Adipocyte (in vitro differentiated cells): ENCODE data around the gene CHD5.

Source experiments
- DNase-seq: peaks from one replicate; pipeline ENCODE4 v3.0.0-alpha.2; 2015; ENCODE audit warnings: low read depth
- H3K27me3 ChIP-seq: replicated peaks from 2 replicates; pipeline ENCODE4 v1.7.0; 2013; ENCODE audit warnings: mild to moderate bottlenecking, low read length, moderate library complexity; ENCODE audit not compliant: control insufficient read depth, insufficient read depth
- H3K36me3 ChIP-seq: 2 replicates; pipeline ENCODE4 v1.7.0; 2013; ENCODE audit warnings: low read length, mild to moderate bottlenecking, moderate library complexity; ENCODE audit not compliant: control insufficient read depth, insufficient read depth, severe bottlenecking
- H3K4me1 ChIP-seq: 2 replicates; pipeline ENCODE4 v1.7.0; 2013; ENCODE audit warnings: mild to moderate bottlenecking, low read length, moderate library complexity; ENCODE audit not compliant: control insufficient read depth, insufficient read depth
- H3K4me3 ChIP-seq: 2 replicates; pipeline ENCODE4 v1.7.0; 2013; ENCODE audit warnings: mild to moderate bottlenecking, low read length, moderate library complexity
- H3K9ac ChIP-seq: 2 replicates; pipeline ENCODE4 v1.7.0; 2013; ENCODE audit warnings: mild to moderate bottlenecking, low read length, moderate library complexity
- H3K9me3 ChIP-seq: 2 replicates; pipeline ENCODE4 v1.7.0; 2013; ENCODE audit warnings: mild to moderate bottlenecking, low read length, moderate library complexity; ENCODE audit not compliant: control insufficient read depth

The CHD5 gene

GRCh38 chr1:6170116-6170741, 9.9 kb downstream of the CHD5 start:
- Histone ChIP-seq H3K27me3 (peaks cover 61% of the 10 kb centered on the region), H3K9me3 (no peaks in the 10 kb centered on the region), H3K4me1 (no peaks in the 10 kb centered on the region), H3K36me3 (no peaks in the 10 kb centered on the region), H3K9ac (no peak overlapping the region), H3K4me3 (no peak overlapping the region)
- no peak for DNase-seq

DNA sequence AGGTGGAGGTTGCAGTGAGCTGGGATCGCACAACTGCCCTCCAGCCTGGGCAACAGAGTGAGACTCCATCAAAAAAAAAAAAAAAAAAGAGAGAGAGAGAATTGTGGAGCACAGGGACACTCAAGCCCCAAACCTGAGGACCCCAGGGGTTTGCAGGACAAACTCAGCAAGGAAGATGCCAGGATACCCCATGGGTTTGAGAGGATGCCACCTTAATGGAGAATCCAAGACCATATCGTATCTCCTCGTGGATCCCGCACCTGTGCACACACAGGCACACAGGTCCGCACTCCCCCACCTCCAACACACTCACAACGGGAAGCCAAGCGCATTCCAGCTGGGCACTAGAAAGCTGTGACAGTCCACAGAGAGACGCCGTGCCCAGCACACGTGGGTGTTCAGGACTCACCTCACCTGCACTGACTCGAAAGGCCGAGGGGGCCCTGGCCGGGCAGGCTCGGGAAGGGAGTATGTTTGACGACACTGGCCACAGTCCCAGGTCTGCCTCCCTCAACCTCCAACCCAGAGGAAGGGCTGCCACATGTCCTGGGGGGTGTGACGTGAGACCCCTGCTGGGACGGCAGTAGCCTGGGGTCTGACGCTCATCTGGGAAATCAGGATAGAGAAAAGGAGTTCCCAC, 11.1 kb downstream of the CHD5 start:
- no peak for DNase-seq
- no peak overlapping the region for H3K4me3 ChIP-seq
- no peak overlapping the region for H3K9ac ChIP-seq
- H3K36me3 ChIP-seq: no peaks in the 10 kb centered on the region
- H3K27me3 ChIP-seq: peaks cover 57% of the 10 kb centered on the region
- H3K4me1 ChIP-seq: no peaks in the 10 kb centered on the region
- H3K9me3 ChIP-seq: no peaks in the 10 kb centered on the region

- H3K4me1 ChIP-seq: no peaks in the 10 kb centered on the region
- H3K9ac ChIP-seq: no peak overlapping the region
- H3K4me3 ChIP-seq: no peak overlapping the region
- no peak for DNase-seq
- H3K27me3 ChIP-seq: peaks cover 61% of the 10 kb centered on the region
- no peaks in the 10 kb centered on the region for H3K36me3 ChIP-seq
- H3K9me3 ChIP-seq: no peaks in the 10 kb centered on the region
Observed at GRCh38 chr1:6167391-6168303, 12.5 kb downstream of the CHD5 start.

- H3K9ac ChIP-seq: no peak overlapping the region
- H3K27me3 ChIP-seq: peaks cover 64% of the 10 kb centered on the region
Observed at GRCh38 chr1:6166655-6167390, 13.3 kb downstream of the CHD5 start.

DNA sequence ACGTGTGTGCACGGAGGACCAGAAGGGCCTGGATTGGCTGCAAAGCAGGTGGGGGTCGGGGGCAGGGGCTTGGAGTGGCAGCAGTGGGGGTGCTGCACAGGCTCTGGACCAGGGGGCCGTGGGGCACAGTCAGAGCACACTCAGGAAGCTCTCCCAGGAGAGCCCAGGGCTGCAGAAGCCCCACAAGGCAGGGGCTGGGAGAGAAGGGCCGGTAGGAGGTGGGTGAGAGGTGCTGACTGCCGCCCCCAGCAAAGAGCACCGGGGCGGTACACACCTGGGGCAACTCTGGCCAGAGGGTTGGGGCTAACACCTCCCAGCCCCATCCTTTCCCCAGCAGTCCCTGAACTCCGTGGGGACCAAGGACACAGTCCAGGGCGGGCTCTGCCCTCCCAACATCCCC, 13.9 kb downstream of the CHD5 start:
- H3K36me3 ChIP-seq: no peaks in the 10 kb centered on the region
- H3K9me3 ChIP-seq: no peaks in the 10 kb centered on the region
- H3K4me3 ChIP-seq: no peak overlapping the region
- H3K27me3 ChIP-seq: peaks cover 63% of the 10 kb centered on the region
- no peak for DNase-seq
- no peak overlapping the region for H3K9ac ChIP-seq
- H3K4me1 ChIP-seq: no peaks in the 10 kb centered on the region

More at GRCh38 chr1:6166655-6167390, 13.3 kb downstream of the CHD5 start:
- Histone ChIP-seq H3K4me1 (no peaks in the 10 kb centered on the region), H3K4me3 (no peak overlapping the region), H3K9me3 (no peaks in the 10 kb centered on the region), H3K36me3 (no peaks in the 10 kb centered on the region)
- no peak for DNase-seq

DNA sequence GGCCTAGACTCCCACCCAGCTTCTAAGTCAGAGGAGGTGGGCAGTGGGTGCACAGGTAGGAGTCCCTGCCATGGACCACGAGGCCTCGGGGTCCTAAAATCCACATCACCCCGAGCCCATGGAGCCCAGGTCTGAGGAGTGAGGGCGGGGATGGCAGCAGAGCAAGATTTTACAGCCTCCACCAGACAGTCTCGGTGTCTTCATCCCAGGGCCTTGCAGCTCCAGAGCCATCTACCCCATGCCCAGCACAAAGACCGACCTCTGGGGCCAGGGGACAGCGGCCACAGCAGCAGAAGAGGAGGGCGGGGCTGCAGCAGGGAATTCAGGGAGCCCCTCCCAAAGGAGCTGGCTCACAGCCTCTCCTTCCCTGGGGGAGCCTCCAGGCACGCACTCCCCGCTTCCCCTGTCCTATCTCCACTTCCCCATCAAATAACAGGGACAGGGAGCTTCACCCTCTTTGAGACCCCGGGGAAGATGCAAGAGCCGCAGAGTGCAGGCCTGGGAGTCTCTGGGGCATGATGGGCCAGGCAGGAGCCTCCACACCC, 14.6 kb downstream of the CHD5 start:
- H3K4me3 ChIP-seq: no peak overlapping the region
- no peak overlapping the region for H3K9ac ChIP-seq
- DNase-seq: no peak
- H3K9me3 ChIP-seq: no peaks in the 10 kb centered on the region
- H3K27me3 ChIP-seq: peaks cover 65% of the 10 kb centered on the region
- H3K4me1 ChIP-seq: no peaks in the 10 kb centered on the region
- no peaks in the 10 kb centered on the region for H3K36me3 ChIP-seq

- peaks cover 64% of the 10 kb centered on the region for H3K27me3 ChIP-seq
- no peaks in the 10 kb centered on the region for H3K36me3 ChIP-seq
- no peak overlapping the region for H3K4me3 ChIP-seq
- H3K9ac ChIP-seq: no peak overlapping the region
- DNase-seq: no peak
- H3K4me1 ChIP-seq: no peaks in the 10 kb centered on the region
- H3K9me3 ChIP-seq: no peaks in the 10 kb centered on the region
Observed at GRCh38 chr1:6165027-6165426, 15.1 kb downstream of the CHD5 start.

DNA sequence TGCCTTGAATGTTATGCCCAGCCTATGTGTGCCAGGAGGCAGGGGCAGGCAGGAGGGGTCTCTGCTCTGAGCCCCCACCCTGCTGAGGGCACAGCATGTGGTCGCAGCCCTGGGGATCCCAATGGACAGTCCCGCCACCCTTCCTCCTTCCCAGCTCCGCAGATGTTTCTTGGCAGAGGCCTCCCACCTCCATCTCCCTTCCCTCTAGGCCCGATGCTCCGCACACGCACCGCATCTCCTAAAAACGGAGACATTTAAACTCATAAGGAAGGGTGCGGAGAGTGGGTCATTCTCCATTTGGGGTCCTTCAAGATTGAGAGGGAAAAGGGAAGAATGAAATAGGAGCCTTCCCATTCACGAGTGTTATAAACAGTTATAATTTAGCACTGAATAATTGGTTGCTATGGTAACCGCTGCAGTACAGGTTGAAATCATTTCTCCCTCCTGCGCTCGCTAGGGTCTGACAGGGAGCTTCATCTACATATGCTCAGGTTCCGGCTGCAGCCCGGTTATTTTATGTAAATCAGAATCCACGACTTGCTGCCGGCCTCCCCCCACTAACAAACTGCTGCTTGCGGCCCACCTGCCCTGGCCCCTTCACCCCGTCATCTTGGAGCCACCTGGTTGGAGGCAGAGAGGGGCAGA, 16.0 kb downstream of the CHD5 start:
- no peaks in the 10 kb centered on the region for H3K9me3 ChIP-seq
- no peak overlapping the region for H3K4me3 ChIP-seq
- no peaks in the 10 kb centered on the region for H3K36me3 ChIP-seq
- H3K27me3 ChIP-seq: peaks cover 55% of the 10 kb centered on the region
- DNase-seq: no peak
- no peaks in the 10 kb centered on the region for H3K4me1 ChIP-seq
- H3K9ac ChIP-seq: no peak overlapping the region

GRCh38 chr1:6163191-6163972, 16.7 kb downstream of the CHD5 start:
- no peak overlapping the region for H3K4me3 ChIP-seq
- no peaks in the 10 kb centered on the region for H3K9me3 ChIP-seq
- H3K4me1 ChIP-seq: no peaks in the 10 kb centered on the region
- peaks cover 52% of the 10 kb centered on the region for H3K27me3 ChIP-seq
- H3K9ac ChIP-seq: no peak overlapping the region
- DNase-seq: no peak
- H3K36me3 ChIP-seq: no peaks in the 10 kb centered on the region

GRCh38 chr1:6162773-6163172, 17.3 kb downstream of the CHD5 start:
- H3K36me3 ChIP-seq: no peaks in the 10 kb centered on the region
- no peak overlapping the region for H3K4me3 ChIP-seq
- peaks cover 52% of the 10 kb centered on the region for H3K27me3 ChIP-seq
- DNase-seq: no peak
- H3K4me1 ChIP-seq: no peaks in the 10 kb centered on the region
- no peaks in the 10 kb centered on the region for H3K9me3 ChIP-seq
- H3K9ac ChIP-seq: no peak overlapping the region
